Nephron (organoid): ENCODE measurements around the gene PLXNA4.

Experiments used
- H3K27ac Mint-ChIP-seq, 3 experiments: 2 replicates each; pipeline ENCODE4 v1.8.0; 2020; ENCODE audit warnings: mixed read lengths in 3 of 3, mild to moderate bottlenecking in 2 of 3, moderate library complexity in 1 of 3
- H3K27me3 Mint-ChIP-seq: 2 replicates; pipeline ENCODE4 v1.8.0; 2021; ENCODE audit warnings: low read depth, mild to moderate bottlenecking, moderate library complexity, mixed read lengths
- H3K36me3 Mint-ChIP-seq: 2 replicates; pipeline ENCODE4 v1.8.0; 2020; ENCODE audit warnings: low read depth, mixed read lengths
- H3K4me1 Mint-ChIP-seq: 2 replicates; pipeline ENCODE4 v1.8.0; 2020; ENCODE audit warnings: mixed read lengths
- H3K4me3 Mint-ChIP-seq, 3 experiments: 2 replicates each; pipeline ENCODE4 v1.8.0; 2020; ENCODE audit warnings: mild to moderate bottlenecking in 3 of 3, mixed read lengths in 3 of 3, moderate library complexity in 2 of 3
- H3K9me3 Mint-ChIP-seq: 2 replicates; pipeline ENCODE4 v1.8.0; 2020; ENCODE audit warnings: mixed read lengths
- CTCF ChIP-seq, 3 experiments: fragments of 200-600 bp; sonication (generic); IDR thresholded peaks; one replicate each; pipeline ENCODE4 v1.5.0; 2021; ENCODE audit warnings: antibody characterized with exemption in 3 of 3; ENCODE audit not compliant: unreplicated experiment in 3 of 3

Gene PLXNA4

DNA sequence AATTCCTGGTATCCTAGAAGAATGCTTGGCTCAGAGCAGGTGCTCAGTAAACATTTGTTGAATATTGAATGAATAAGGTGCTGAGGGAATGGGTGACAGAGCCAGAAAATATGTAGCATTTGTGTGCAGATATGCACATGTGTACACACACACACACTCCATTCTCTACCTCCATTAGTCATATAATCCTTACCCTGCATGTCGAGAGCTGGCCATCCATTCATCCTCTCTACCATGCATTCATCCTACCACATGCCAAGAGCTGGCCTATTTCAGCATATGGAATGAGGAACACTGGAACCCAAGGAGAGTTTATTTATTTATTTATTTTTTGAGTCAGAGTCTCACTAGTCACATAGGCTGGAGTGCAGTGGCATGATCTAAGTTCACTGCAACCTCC, 284.8 kb downstream of the PLXNA4 start:
- Mint-ChIP-seq H3K27ac (no peak overlapping the region), H3K27me3 (peaks cover 20% of the 10 kb centered on the region), H3K9me3 (no peaks in the 10 kb centered on the region), H3K4me1 (peaks cover 6% of the 10 kb centered on the region), H3K36me3 (no peaks in the 10 kb centered on the region), H3K4me3 (no peak overlapping the region)
- TF ChIP-seq CTCF (IDR thresholded peaks at IDR 0.05; ENCODE audit: unreplicated experiment in 3 of 3) = no peak

GRCh38 chr7:132290021-132290420, 286.2 kb downstream of the PLXNA4 start:
- no peaks in the 10 kb centered on the region for H3K36me3 Mint-ChIP-seq
- H3K9me3 Mint-ChIP-seq = no peaks in the 10 kb centered on the region
- TF ChIP-seq CTCF (IDR thresholded peaks at IDR 0.05; ENCODE audit: unreplicated experiment in 3 of 3) = no peak
- no peak overlapping the region for H3K27ac Mint-ChIP-seq
- H3K4me3 Mint-ChIP-seq = no peak overlapping the region
- peaks cover 6% of the 10 kb centered on the region for H3K4me1 Mint-ChIP-seq
- H3K27me3 Mint-ChIP-seq = peaks cover 17% of the 10 kb centered on the region

DNA sequence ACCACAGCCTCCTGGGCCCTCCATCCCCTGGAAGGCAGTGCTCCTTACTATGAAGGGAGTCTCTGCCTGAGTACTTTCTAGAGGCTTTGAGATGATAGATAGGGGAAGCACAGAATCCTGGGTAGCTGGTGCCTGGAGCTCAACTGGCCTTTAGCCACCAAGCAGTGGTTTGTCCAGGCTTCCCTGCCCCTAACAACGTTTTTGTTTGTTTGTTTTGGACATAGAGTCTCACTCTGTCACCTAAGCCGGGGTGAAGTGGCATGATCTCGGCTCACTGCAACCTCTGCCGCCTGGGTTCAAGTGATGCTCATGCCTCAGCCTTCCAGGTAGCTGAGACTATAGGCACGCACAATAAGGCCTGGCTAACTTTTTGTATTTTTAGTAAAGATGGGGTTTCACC, 289.4 kb downstream of the PLXNA4 start:
- H3K27ac Mint-ChIP-seq = no peak overlapping the region
- TF ChIP-seq CTCF (IDR thresholded peaks at IDR 0.05; ENCODE audit: unreplicated experiment in 3 of 3) = no peak
- no peaks in the 10 kb centered on the region for H3K36me3 Mint-ChIP-seq
- peaks cover 24% of the 10 kb centered on the region for H3K27me3 Mint-ChIP-seq
- no peaks in the 10 kb centered on the region for H3K9me3 Mint-ChIP-seq
- H3K4me1 Mint-ChIP-seq = peaks cover 6% of the 10 kb centered on the region
- no peak overlapping the region for H3K4me3 Mint-ChIP-seq

- Mint-ChIP-seq H3K4me3 (no peak overlapping the region), H3K4me1 (peaks cover 30% of the 10 kb centered on the region), H3K36me3 (no peaks in the 10 kb centered on the region), H3K9me3 (no peaks in the 10 kb centered on the region), H3K27ac (no peak overlapping the region), H3K27me3 (peaks cover 34% of the 10 kb centered on the region)
- TF ChIP-seq CTCF (IDR thresholded peaks at IDR 0.05; ENCODE audit: unreplicated experiment in 3 of 3) = no peak
Observed at GRCh38 chr7:132280335-132280734, 295.9 kb downstream of the PLXNA4 start.

DNA sequence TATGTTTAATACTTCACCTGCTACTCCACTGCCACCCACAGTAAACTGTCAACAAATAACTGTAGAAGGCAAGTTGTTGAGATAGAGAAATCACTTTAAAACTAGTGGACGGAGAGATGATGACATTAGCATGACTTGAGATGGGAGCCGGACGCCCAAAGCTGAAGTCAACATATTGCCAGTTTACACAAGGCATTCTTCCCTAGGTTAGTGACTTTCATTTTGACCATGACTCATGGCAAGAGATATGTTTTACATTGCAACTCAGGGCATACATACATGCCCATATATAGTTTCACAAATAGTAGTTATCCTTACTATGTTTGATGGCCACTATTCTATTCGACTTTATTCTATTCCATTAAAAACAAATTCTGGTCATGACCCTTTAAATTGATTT, 296.6 kb downstream of the PLXNA4 start:
- Mint-ChIP-seq H3K27ac (no peak overlapping the region), H3K4me3 (no peak overlapping the region), H3K36me3 (no peaks in the 10 kb centered on the region), H3K4me1 (peaks cover 30% of the 10 kb centered on the region), H3K27me3 (peaks cover 34% of the 10 kb centered on the region), H3K9me3 (no peaks in the 10 kb centered on the region)
- no peak for TF ChIP-seq CTCF (IDR thresholded peaks at IDR 0.05; ENCODE audit: unreplicated experiment in 3 of 3)

DNA sequence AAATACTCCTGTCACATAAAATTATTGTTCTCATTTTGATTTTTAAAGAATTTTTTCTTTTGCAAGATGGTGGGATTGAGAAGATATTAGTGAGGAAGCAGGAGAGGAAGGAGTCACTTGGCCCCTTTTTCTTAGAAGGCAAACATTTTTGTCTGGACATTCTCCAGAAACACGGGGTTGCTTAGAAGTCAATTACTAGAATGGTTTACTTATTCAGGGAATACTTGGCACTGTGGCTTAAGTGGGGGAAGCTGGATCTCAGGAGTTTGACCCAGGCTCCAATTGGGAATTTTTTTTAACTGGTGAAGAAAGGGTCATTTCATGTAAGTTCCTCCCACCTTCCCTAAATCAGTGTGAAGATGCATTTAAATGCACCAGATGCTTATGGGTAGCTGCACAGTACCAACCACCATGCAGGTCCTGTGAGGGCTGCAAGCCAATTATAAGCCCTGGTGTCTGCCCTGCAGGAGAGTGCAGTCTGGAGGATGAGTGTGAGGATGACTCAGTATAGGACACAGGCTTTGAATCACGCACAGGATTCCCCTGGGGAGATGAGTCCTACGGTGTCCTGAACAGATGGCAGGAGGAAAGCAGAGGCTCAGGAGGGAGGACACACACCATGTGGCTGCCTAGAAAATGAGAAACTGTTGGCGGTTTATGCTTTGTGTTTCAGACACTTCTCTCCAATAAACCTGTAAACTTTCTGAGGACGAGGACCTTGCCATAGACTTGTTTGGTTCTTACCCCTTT, 299.1 kb downstream of the PLXNA4 start:
- peak overlapping the region; percentile 17 to 52 (median 28) for H3K27ac Mint-ChIP-seq
- H3K4me1 Mint-ChIP-seq = peaks cover 30% of the 10 kb centered on the region
- H3K36me3 Mint-ChIP-seq = no peaks in the 10 kb centered on the region
- H3K27me3 Mint-ChIP-seq = peaks cover 28% of the 10 kb centered on the region
- TF ChIP-seq CTCF (IDR thresholded peaks at IDR 0.05; ENCODE audit: unreplicated experiment in 3 of 3) = no peak
- no peak overlapping the region for H3K4me3 Mint-ChIP-seq
- no peaks in the 10 kb centered on the region for H3K9me3 Mint-ChIP-seq
